CD4-positive, alpha-beta T cell treated with Interleukin-6 at 100 ng/mL for 8 hours (primary cell): ENCODE data around the gene NOXA1.

ENCODE experiments used
- DNase-seq: peaks from one replicate; pipeline ENCODE4 v3.0.0-alpha.2; 2020; ENCODE audit warnings: mixed read lengths, low spot score

NOXA1 gene

GRCh38 chr9:137387891-137388560 lies 35.2 kb upstream of the NOXA1 start:
- no peak for DNase-seq

- no peak for DNase-seq
These were observed 34.4 kb upstream of the NOXA1 start for GRCh38 chr9:137388589-137389427.

- DNase-seq = no peak
These were observed 33.8 kb upstream of the NOXA1 start for GRCh38 chr9:137389428-137389746.

GRCh38 chr9:137390553-137391410 lies 32.4 kb upstream of the NOXA1 start:
- no peak for DNase-seq

GRCh38 chr9:137391411-137391754 lies 31.8 kb upstream of the NOXA1 start:
- DNase-seq = no peak

GRCh38 chr9:137392232-137393007 lies 30.8 kb upstream of the NOXA1 start:
- no peak for DNase-seq

- DNase-seq = no peak
These were observed 29.7 kb upstream of the NOXA1 start for GRCh38 chr9:137393176-137394150.

GRCh38 chr9:137394866-137395665 lies 28.1 kb upstream of the NOXA1 start:
- no peak for DNase-seq

GRCh38 chr9:137395666-137396010 lies 27.6 kb upstream of the NOXA1 start:
- DNase-seq = no peak

GRCh38 chr9:137396227-137396626 lies 27.0 kb upstream of the NOXA1 start:
- no peak for DNase-seq

- no peak for DNase-seq
These were observed 26.4 kb upstream of the NOXA1 start for GRCh38 chr9:137396634-137397367.

- DNase-seq = no peak
These were observed 25.3 kb upstream of the NOXA1 start for GRCh38 chr9:137397675-137398423.

- DNase-seq = no peak
These were observed 24.4 kb upstream of the NOXA1 start for GRCh38 chr9:137398561-137399468.

- DNase-seq = no peak
These were observed 20.4 kb upstream of the NOXA1 start for GRCh38 chr9:137402746-137403145.

- DNase-seq = no peak
These were observed 19.9 kb upstream of the NOXA1 start for GRCh38 chr9:137403269-137403668.

GRCh38 chr9:137404961-137405567 lies 18.1 kb upstream of the NOXA1 start:
- no peak for DNase-seq

- no peak for DNase-seq
These were observed 17.5 kb upstream of the NOXA1 start for GRCh38 chr9:137405677-137406081.
